Epithelial cell of esophagus (primary cell): ENCODE data around the gene VOPP1.

Source experiments
- DNase-seq: peaks from one replicate; pipeline ENCODE4 v3.0.0; 2010; ENCODE audit warnings: low read depth
- H3K4me3 ChIP-seq: 2 replicates; pipeline ENCODE4 v1.5.1; 2011; ENCODE audit warnings: mild to moderate bottlenecking, low read length, control low read depth
- CTCF ChIP-seq: IDR thresholded peaks from 2 replicates; pipeline ENCODE4 v1.5.1; 2011; ENCODE audit warnings: low read depth, mild to moderate bottlenecking, low read length, control low read depth, inconsistent platforms; ENCODE audit not compliant: insufficient read depth; ENCODE audit errors: missing control alignments

VOPP1 gene

GRCh38 chr7:55569269-55569663, 3.0 kb downstream of the VOPP1 start:
- TF ChIP-seq CTCF: no peak
- no peak overlapping the region for H3K4me3 ChIP-seq
- DNase-seq: no peak

GRCh38 chr7:55568613-55569268, 3.6 kb downstream of the VOPP1 start:
- no peak overlapping the region for H3K4me3 ChIP-seq
- DNase-seq: no peak
- no peak for TF ChIP-seq CTCF

GRCh38 chr7:55567571-55567970, 4.7 kb downstream of the VOPP1 start:
- no peak for TF ChIP-seq CTCF
- DNase-seq: no peak
- no peak overlapping the region for H3K4me3 ChIP-seq

GRCh38 chr7:55565681-55566080, 6.6 kb downstream of the VOPP1 start:
- DNase-seq: no peak
- no peak for TF ChIP-seq CTCF
- no peak overlapping the region for H3K4me3 ChIP-seq

GRCh38 chr7:55563596-55564325, 8.5 kb downstream of the VOPP1 start:
- no peak overlapping the region for H3K4me3 ChIP-seq
- DNase-seq: no peak
- TF ChIP-seq CTCF: no peak

- H3K4me3 ChIP-seq: no peak overlapping the region
- DNase-seq: no peak
- no peak for TF ChIP-seq CTCF
Measured at GRCh38 chr7:55561690-55562089, 10.6 kb downstream of the VOPP1 start.
